A172 (cell line): ENCODE data around the gene SGPL1. TPM values are rescaled to one million over a fixed set of nuclear protein-coding genes. Genes with fewer than 3 reads are reported as not detected.

Experiments used
- DNase-seq: peaks from one replicate; pipeline ENCODE4 v3.0.0-alpha.2; 2015; ENCODE audit warnings: low spot score
- total RNA-seq: library from RNA; depleted of rRNA; stranded (reverse); fragments of >200 nt; shearing (Covaris generic); gene quantifications from 2 replicates; pipeline ENCODE4 v1.2.3, GENCODE V29; 2014

SGPL1 gene
- total RNA-seq, 1 experiment from 2014 or later: 25.5 TPM

DNA sequence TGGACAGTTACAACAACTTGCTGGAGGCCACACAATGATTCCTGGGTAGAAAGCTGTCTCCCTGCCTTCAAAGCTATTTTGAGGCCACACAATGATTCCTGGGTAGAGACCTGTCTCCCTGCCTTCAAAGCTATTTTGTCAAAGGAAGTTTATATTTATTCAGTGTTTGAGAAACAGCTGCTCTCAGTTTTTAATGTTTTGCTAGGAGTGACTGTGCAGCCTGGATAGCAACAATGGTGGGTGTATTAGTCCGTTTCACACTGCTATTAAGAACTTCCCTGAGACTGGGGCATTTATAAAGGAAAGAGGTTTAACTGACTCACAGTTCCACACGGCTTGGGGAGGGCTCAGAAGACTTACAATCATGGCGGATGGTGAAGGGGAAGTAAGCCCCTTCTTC lies 3.9 kb upstream of the SGPL1 start:
- DNase-seq: no peak

DNA sequence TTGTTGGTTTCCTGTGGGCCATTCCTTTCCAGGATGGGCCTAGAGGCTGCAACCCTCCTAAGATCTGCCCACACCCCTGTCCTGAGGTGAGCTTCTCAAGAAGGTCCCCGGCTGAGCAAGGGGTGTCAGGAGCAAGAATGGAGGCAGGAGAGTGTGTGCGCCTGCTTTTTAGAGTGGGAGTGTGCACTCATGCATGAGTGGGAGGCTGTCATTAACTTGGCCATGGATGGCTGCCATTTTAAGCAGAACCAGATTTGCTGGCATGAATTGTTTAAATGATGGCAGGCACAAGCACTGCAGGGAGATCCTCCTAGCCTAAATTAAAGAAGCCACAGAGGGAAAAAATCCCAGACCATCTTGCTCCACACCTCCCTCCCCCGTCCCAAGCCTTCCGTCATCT lies 2.9 kb upstream of the SGPL1 start:
- no peak for DNase-seq

DNA sequence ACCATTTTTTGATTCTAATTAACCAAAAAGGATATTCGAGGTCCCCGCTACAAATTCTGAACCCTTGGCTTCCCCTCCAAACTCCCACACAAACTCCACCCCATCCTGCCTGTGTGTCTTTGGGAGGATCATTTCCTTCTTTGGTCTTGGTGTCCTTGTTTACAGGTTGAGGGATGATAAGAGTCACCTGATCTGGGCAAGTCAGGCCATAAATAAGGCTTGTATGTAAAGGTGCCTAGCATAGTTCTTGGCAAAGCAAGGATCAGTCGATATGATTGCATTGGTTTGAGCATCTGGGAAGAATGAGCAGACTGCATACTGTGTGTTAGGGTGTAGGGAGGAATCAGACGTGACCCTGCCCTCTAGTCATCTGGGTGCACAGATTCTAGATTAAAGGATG lies 1.6 kb upstream of the SGPL1 start:
- DNase-seq: no peak

DNA sequence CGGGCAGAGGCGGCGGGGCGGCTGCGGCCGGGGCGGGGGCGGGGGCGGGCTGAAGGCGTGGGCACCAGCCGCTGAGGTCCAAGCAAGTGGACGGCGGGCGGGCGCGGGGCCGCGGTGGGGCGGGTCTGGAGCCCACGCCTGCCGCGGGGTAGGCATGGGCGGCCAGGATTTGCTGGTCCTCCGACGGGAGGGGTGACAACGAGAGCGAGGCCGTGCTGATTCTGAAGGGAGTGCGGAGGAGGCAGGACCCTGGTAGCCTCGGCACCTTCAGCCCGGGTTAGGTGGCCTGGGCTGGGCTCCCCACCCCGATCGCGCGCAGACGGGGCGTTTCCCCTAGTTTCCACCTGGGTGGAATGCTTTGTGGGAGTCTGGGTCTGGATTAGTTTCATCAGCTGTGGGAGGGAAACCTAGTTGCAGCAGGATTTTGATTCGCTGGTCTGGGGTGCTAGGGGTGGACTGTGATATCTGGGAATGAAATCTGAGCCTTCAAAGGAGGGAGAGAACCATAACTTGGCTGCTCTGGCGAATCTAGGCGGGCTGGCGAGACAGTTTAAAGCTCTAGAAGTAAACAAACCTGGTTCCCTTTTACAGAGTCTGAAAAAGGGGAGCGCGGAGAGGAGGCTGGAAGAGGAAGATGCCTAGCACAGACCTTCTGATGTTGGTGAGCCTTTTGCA lies 609 bp downstream of the SGPL1 start:
- DNase-seq: peak; percentile 90

DNA sequence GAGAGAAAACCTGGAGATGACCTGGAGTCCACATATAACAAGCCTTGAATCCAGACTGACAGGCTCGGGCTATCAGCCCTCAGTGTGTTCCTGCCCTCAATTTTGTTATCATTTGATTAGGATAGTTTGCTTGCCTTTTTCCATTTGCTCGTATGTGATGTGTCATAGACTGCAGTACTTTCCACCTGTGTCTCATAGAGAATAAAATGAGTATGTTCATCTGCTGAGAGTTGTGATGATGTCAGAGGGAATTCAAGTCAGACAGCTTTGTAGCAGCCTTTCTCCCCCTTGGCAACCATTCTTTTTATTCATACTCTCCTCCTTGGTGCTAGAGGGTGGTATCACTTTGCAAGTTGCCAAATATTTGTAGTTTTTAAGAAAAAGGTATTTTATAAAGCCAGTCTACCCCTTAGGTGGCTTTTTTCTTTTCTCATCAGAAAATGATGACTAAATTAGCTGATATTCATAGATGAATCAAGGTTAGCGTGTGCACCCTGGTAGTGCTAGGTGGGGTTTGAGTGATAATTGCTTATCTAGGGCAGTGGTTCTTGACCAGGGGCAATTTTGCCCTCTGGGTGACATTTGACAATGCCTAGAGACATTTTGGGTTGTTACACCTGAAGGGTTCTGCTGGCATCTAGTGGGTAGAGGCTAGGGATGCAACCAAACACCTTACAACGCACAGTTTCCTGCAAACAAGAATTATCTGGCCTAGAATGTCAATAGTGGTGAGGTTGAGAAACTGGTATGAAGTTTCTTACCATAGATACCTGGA lies 5.4 kb downstream of the SGPL1 start:
- no peak for DNase-seq

DNA sequence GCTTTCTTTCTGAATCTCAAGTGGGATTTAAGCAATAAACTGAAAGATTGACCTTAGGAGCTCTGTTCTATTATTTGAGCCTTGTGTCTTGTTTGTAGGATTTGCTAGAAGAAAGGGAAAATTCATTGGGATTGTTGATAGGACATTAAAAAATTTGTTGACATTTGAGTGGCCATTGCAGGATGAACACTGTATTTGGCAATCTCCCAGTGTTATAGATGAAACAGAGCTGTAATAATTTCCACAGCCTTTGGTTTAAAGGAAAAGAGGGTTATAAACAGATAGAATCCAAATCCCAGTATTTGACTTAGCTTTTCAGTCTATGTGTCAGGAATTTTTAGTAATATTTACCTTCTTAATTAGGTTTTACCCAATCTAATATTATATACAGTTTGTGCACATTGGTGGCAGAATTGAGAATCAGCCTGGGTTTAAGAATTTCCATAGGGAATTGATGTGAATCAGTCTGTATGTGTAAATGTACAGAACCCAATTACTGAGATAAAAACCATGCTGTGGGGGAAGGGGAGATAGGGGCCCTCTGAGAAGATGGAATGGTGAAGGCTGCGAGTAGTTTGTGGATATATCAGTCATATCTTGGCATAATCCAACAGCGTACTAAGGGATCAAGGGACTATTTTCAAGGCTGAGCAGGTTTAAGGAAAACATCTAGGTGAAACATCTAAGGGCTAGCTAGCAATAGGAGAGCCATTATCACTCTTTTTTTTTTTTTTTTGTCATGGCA lies 6.5 kb downstream of the SGPL1 start:
- no peak for DNase-seq

DNA sequence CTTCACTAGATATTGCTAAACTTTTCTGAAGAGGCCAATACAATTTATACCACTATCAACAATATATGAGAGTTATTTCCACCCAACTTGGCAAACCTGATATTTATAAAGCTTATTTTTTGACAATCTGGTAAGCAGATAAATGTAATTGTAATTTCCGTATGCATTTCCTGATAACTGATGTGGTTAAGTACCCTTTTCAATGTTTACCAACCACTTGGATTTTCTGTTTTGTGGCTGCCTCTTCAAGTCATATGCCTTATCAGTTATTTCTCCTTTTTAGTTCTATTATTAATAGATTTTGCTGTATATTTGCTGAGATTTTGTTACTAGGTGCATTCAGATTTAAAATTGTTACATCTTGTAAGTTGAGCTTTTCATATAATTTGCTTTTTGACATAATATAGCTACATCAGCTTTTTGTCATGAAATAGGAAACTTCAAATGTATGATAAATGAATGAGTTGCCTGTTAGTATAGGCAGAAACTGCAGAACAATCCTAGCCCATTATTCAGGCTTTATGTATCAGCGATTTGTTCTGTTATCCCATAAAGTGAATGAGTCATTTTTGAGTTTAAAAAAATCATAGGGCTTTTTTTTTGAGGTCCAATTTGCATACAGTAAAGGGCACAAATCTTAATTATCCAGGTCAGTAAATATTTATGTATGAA lies 11.5 kb downstream of the SGPL1 start:
- DNase-seq: no peak

DNA sequence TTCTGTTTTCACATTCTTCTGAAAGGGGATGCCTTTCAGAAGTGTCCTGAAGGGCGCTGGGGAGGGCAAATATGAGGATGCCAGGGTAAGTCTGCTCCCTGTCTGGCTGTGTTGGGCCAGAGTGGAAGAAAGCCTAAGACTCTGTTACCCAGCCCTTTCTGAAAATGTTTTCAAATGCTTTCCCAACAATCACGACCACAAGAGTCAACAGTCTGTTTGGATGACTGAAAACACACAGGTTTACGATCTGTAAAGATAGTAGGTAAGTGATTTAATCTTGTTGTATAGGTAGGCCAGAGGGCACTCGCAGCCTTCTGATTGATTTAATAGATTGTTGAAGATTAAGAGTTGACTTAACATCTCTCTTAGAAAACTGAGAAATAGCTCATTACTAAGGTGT lies 13.2 kb downstream of the SGPL1 start:
- DNase-seq: no peak

DNA sequence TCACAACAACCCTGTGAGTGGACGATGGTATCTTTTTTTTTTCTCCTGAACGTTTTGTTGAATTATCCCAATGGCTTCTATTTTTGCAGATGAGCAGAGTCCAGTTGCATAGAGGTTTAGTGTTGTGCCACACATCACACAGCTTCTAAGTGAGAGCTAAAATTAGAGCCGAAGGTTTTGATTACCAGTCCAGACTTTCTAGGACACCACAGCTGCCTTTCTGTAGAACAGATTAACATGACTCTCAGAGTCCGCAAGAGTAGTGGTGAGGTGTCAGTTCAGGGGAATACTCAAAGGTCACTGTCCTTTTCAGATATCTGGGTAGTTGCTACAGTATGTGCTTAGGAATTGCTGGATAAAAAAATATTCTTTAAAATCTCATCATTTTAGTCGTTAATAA lies 13.8 kb downstream of the SGPL1 start:
- DNase-seq: no peak

DNA sequence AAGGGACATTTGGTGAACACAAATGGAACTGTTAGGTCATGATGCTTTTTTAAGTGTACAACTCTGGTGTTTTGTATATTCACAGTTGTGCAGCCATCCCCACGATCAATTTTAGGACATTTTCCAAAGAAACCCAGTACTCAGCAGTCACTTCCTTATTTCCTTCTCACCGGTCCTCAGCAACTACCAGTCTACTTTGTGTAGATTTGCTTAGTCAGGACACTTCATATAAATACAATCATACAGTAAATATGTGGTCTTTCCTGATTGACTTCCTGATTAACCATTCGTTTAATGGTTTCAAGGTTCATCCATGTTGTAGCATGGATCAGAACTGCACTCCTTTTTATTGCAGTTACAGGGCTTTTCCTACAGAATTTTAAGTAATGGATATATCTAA lies 14.4 kb downstream of the SGPL1 start:
- DNase-seq: no peak

DNA sequence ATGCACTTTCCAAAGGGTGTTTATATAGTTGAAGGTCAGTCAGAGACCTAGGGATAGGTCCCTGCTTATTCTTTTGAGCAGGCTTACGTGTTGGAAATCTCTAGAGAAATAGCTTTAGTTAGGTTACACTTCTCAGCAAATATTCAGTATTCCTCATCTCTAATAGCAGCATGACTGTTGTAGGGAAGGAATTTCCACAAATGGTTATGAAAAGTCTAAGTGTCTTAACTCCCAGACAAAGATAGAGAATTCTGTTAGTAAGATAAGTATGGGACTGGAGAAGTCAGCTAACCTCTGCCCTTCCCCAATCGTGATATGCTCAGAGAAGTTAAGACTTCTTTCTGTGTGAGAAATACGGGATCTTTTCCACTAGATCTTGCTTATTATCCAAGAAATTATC lies 16.5 kb downstream of the SGPL1 start:
- no peak for DNase-seq

DNA sequence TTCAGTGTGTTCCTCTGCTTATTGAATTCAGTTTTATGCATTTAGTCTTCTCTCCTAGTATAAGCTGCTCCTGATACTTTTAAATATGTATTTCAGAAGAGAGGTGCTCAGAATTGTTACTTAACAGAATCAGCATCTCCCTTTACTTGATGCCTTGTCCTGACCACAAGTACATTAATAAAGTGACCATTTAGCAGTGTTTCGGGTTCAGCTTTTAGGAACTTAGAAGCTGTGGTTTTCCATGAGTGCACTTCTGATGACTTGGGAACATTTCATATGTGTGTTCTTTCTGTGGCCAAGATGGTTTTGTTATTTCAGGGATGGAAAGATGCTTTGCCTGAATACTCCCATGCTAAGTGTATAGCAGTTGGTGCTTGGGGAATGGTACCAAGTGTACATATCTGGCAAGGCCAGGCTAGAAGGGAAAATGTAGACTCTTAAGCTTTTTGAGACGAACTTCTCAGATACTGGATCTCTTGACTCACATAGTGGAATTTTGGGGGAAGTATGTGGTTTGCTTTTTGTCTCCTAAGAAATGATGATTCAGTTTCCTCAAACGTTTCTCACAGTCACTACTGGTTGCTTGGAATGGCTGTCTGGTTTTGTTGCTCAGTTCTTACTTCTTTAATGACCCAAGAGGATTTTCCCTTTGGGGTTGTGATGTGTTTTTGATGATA lies 17.2 kb downstream of the SGPL1 start:
- peak; percentile 92 for DNase-seq

DNA sequence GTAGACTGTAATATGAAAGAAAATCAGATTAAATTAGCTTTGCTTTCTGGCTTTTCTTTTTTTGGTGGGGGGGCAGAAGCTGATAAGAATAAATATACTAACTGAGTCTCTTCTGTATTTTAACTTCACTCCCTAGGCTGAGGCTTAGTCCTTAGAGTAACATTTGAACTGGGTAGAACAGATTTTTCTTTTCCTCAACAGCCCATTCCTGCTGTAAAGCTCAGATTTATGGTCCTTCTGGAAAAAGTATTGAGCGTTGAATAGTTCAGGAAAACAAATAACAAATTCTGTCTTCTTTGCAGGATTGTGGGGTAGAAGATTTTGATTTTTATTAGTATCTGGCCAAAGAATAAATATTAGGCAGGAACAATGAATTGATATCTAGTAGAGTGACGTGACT lies 17.9 kb downstream of the SGPL1 start:
- no peak for DNase-seq

DNA sequence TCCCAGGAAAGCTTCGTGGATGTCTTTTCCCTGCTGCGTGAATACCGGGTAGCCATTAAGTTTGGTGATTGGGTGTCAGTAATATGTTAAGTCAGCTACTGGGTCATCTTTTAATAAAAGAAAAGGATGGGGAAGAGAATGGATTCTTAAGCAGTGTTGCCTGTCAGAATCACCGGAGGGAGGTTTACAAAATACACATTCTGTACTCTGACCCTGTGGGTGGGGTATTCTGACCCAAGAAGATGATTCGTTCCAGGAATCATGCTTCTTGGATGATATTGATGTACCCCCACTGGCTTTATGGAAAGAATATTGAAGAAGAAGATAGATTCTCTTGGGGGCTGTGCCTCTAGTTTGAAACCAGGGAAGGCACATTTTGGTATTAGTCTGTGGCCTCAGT lies 18.3 kb downstream of the SGPL1 start:
- DNase-seq: no peak

DNA sequence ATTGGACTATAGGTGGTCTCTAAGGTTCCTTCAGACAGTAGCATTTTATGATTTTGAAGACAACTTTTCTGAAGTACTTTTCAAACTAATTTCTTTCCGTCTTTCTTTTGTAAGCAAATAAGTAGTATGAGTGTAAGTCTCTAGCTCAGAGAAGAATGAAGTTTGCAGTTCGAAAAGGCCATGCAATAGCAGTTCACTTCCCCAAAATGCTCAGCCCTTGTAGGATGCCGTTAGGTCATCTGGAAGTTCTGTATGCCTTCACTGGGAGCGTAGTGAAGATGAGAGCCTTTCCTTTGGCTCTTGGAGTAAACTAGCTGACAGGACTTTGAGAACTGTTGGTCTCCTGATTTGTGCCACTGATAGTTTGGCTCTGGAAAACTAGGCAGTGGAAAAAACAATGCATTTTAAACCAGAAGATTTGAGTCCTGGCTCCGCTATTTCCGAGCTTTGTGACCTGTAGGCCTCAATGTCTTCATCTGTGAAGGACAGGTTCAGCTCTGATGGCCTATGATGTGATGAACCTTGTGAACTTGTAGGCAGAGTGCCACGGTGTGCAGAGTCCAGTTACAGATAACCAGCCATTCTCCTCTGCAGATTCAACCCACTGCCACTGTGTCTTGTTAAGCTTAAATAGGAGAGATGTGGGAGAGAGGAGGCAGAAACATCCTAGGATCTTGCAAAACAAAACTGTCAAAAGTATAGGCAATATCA lies 18.8 kb downstream of the SGPL1 start:
- DNase-seq: no peak

DNA sequence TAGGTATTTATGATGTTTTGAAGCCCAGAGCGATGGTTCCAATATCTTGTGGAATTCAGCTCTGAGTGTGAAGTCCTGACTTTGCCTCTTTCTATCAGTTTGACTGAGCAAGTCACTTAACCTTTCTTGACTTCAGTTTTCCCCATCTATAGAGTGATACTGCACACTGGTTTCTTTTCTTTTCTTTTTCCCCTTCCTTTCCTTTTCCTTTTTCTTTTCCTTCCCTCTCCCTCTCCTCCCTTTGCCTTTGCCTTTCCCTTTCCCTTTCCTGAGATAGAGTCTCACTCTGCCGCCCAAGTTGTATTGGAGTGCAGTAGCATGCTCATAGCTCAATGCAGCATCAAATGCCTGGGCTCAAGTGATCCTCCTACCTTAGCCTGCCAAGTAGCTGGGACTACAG lies 20.6 kb downstream of the SGPL1 start:
- no peak for DNase-seq

DNA sequence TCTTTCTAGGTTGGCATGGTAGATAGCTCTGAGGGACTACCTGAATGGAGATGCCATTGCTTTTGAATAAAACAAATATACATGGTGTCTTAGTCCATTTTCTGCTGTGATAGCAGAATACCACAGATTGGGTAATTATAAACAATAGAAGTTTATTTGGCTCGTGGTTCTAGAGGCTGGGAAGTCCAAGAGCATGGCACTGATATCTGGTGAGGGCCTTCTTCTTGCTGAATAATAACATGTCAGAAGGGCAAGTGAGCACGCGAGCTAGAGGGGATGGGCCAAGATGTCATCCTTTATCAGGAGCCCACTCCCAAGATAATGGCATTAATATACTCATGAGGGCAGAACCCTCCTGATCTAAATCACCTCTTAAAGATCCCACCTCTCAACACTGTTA lies 21.9 kb downstream of the SGPL1 start:
- no peak for DNase-seq

DNA sequence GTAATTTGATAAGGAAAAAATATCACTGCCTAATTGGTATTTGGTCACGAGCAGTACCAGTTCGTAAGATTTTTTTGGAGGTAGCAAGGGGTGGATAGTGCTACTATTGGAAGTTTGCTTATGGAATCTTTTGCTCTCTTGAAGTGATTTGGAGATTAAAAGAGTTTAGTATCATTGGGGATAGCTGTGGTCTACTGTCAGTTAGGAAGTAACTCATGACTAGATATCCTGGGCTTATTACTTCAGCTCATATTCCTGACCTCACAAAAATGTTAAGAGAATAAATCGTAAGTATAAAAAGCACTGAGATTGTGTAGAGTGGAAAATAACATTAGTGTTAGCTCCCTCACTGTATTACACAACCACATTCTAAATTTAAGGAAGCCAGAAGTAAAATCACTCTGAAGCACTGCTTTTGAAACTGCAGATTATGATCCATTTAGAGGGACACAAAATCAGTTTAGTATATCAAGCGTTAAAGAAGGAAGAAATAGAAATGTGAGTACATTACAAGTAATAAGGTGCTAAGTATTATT lies 22.6 kb downstream of the SGPL1 start:
- no peak for DNase-seq

DNA sequence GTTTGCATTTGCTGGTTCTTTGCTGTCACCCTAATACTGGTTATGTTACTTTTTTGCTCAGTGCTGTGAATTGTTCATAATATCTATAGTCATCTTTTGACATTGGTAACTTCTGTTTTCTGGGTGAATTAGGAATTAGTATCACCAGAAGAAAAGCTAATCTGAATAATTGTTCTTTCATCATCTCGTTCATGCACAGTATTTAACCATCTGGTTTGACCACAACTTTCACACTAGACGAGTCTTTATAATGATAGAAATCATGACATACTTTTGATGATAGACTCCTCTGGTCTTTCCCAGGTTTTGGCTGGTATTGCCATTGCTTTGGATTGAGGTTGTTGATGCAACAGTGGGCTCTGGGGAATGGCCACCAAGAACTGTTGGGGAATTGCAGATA lies 25.1 kb downstream of the SGPL1 start:
- DNase-seq: no peak

DNA sequence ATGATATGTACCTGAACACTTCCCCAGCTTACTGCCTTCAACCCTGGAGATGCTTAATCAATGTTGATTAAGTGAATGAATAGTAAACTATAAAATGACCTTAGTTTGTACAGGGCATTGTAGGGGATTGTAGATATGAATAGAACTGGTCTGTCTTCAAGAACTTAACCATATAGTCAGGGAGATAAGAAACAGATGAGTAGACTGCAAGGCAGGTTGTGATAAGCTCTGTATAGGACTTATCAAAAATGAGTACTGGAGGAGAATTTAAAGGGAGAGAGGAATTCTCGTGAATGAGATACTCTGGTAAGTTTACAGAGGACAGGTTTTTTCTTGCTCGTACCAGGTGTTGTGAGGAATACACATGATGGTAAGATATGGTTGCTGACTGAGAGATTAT lies 27.6 kb downstream of the SGPL1 start:
- no peak for DNase-seq
